COLO668 (cell line): ENCODE measurements around the gene GMNN.

Source experiments
- DNase-seq: peaks from one replicate; lab custom pipeline; 2025; ENCODE audit not compliant: unreplicated experiment; lab: John Stamatoyannopoulos, UW

GMNN gene

GRCh38 chr6:24799541-24799915, 24.8 kb downstream of the GMNN start:
- no peak for DNase-seq

GRCh38 chr6:24802271-24803059, 27.7 kb downstream of the GMNN start:
- no peak for DNase-seq

GRCh38 chr6:24807584-24807983, 32.8 kb downstream of the GMNN start:
- no peak for DNase-seq

GRCh38 chr6:24809728-24810127, 35.0 kb downstream of the GMNN start:
- DNase-seq: no peak

GRCh38 chr6:24818346-24818745, 43.6 kb downstream of the GMNN start:
- no peak for DNase-seq

GRCh38 chr6:24821860-24822444, 47.2 kb downstream of the GMNN start:
- no peak for DNase-seq

- no peak for DNase-seq
These were observed 48.0 kb downstream of the GMNN start for GRCh38 chr6:24822696-24823095.

- DNase-seq: no peak
These were observed 48.4 kb downstream of the GMNN start for GRCh38 chr6:24823185-24823584.

GRCh38 chr6:24824142-24824938, 49.6 kb downstream of the GMNN start:
- no peak for DNase-seq

- DNase-seq: no peak
These were observed 50.4 kb downstream of the GMNN start for GRCh38 chr6:24825130-24825630.

- no peak for DNase-seq
These were observed 52.4 kb downstream of the GMNN start for GRCh38 chr6:24827162-24827561.

- no peak for DNase-seq
These were observed 53.2 kb downstream of the GMNN start for GRCh38 chr6:24827970-24828369.

- DNase-seq: no peak
These were observed 54.9 kb downstream of the GMNN start for GRCh38 chr6:24829657-24830056.

GRCh38 chr6:24831771-24832716, 57.3 kb downstream of the GMNN start:
- no peak for DNase-seq

GRCh38 chr6:24832794-24833193, 58.1 kb downstream of the GMNN start:
- DNase-seq: no peak

GRCh38 chr6:24833711-24834386, 59.1 kb downstream of the GMNN start:
- no peak for DNase-seq
